GM19043 (cell line): ENCODE data around the gene NCAM2.
A peak's percentile ranks its signal among the peaks of the same experiment; 100 is the strongest.

Source experiments
- ATAC-seq: cut with Tn5 transposase; IDR thresholded peaks from one replicate; pipeline ENCODE4 v1.9.1; 2021; ENCODE audit warnings: low read depth; ENCODE audit not compliant: unreplicated experiment

The NCAM2 gene

DNA sequence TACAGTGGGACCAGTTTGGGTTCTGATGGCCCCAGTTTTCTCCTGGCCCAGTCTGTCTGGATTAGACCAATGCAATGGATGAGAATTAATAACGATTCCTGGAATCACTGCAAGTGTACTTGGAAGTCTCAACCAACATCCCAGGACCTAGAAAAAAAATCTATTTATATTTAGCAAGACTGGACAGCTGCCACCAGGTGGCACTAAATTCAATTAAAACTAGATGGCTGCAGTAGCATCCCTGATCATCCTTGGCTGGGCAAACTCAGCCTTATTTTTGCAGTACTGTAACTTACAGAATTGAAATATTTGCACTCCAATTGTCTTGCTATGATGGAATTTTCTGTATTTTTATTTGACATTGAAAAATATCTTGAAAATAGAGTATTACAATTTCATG lies 165.7 kb downstream of the NCAM2 start:
- peak; percentile 68 for ATAC-seq

DNA sequence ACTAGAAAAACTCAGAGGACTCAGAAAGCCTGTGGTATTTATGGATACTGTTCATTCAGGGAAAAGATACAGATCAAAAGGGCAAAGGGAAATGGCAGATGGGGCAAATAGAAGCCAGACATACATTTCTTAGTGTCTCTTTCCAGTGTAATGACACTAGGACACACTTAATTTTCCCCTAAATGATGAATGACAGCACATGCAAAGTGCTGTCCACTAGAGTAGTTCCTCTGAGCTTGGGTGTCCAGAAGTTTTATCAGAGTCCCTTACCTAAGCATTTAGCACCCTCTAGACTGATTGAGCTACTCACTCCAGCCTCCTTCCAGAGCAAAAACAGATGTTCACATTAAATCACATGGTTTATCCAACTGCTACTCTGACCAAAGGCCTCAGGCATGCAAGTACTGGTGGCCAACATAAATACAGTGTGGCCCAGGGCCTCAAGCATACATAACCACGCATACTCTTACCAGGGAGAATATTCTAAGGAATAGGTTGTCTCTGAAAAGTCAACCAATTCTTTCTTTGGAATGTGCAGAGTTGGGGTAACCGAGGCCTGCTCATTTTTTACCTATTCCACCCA lies 166.9 kb downstream of the NCAM2 start:
- no peak for ATAC-seq

GRCh38 chr21:21174676-21175075 lies 176.5 kb downstream of the NCAM2 start:
- ATAC-seq, result no peak

GRCh38 chr21:21175798-21176334 lies 177.7 kb downstream of the NCAM2 start:
- ATAC-seq, result no peak

- ATAC-seq, result no peak
These were observed 179.3 kb downstream of the NCAM2 start for GRCh38 chr21:21177353-21177986.

DNA sequence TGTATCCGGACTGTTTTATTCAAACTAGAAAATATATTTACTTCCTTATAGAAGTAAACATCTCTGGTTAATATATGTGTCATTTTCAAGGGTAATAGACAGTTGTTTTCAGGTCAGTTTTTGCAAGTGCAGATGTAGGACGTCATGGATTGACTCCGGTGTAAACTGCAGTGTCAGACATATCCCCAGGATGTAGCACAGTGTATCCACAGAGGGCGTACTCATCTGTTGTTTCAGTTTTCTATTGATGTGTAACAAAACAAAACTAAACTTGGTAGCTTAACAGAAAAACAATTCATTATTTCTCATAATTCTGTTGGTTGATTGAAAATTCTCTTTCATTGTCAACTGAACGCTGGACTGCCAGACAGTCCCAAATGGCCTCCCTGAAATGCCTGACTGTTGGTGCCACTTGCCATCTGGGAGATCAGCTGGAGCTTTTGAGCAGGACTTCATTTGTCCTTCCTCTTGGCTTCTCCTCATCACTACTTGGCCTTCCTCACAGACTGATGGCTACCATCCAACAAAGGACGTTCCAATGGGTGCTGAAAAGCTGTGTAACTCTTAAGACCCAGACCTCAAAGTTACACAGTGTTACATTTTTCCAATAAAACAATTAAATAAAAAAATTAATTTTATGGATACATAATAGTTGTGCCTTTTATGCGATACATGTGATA lies 181.6 kb downstream of the NCAM2 start:
- no peak for ATAC-seq

DNA sequence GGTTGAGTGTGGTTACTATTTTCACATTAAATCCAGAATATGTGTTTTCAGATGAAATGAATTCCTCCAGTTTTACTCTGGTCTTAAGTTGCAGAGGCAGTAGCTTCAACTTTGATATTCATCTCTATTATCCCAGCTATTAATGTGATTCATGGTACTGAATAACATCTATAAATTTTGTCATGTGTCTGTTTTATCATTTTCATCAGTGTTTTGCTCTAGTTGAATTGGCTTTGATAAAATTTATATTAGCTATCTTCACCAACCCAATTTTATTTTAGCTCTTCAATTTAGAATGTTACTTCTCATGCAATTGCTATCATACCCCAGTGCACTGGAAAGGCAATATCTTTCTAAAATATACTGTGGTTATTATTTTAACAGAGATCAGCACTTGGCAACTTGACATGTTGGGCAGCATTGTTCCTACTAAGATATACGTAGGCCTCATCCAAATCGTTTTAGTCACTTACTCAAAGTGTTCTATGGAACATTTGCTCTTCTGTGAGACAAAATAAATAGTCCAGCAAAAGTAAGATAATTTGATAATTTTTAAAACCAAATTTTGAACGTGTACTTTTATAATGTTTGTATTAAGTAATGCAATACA lies 184.3 kb downstream of the NCAM2 start:
- ATAC-seq, result no peak

DNA sequence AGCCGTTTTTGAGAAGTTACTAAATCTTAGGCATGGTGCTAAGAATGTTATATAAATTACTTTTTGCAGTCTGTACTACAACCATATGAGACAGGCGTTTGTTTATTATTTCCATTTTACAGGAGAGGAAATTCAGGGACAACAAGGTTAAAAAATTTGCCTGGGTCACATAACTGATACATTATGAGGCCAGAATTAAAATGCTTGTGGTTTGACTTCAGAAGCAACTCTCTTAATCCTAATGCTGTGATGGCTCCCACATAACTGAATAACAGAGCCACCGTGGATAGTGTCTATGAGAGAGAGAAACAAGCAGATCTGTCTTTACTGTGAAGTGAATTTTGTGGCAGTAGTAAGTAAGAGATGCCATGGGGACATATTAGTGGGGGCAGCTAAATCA lies 184.9 kb downstream of the NCAM2 start:
- no peak for ATAC-seq

DNA sequence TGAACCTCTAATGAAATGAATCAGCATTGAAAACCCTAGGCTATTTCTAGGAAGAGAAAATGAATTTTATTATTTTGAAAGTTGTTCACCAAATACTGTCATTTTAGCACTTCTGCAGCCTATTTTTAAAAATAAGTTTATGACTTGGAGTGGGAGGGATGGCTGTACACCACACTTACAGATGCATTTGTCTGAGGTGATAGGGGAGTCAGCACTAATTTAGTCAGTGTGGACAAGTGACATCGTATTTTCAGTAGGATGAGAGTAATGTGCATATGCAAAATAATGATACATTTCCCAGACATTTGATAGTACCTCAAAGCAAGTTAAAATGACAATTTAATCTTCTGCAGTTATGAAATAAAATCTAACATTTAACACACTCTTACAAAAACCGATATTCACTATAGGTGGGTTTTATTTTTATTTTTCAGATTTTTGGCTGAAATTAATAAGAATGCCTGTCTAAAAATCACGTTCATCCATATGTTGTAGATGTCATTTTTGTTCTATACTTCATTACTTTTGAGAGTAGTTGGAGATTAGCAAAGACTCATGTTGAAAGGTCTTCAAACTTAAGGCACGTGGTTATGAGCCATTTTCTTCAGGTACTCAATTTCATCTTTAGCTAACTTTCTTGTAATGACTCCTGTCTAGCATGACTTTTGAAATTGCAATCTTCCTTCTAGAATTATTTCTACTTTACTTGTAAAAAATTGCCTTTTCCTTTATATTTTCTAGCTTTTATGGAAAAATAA lies 186.7 kb downstream of the NCAM2 start:
- no peak for ATAC-seq

DNA sequence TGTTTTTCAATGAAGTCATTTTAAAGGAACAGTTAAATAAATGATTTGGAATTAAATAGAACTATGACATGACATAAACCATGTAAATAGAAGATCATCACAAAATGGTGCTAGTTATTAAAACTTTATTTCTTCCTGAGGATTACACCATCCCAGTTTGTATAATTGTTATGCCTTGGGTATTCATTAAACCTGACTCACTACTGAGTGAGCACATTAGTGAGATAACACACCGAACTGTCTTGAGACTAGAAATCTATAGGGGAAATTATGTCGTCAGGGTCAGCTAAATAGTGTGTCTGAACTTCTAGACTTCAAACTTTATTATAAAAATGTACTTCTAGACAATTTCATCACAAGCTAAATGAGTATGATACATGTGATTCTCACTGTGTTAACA lies 189.4 kb downstream of the NCAM2 start:
- ATAC-seq, result no peak

GRCh38 chr21:21188513-21189195 lies 190.4 kb downstream of the NCAM2 start:
- ATAC-seq, result no peak

GRCh38 chr21:21195417-21195943 lies 197.3 kb downstream of the NCAM2 start:
- ATAC-seq, result no peak

- no peak for ATAC-seq
These were observed 197.9 kb downstream of the NCAM2 start for GRCh38 chr21:21196087-21196486.

- no peak for ATAC-seq
These were observed 198.6 kb downstream of the NCAM2 start for GRCh38 chr21:21196848-21197247.

- ATAC-seq, result no peak
These were observed 201.3 kb downstream of the NCAM2 start for GRCh38 chr21:21199342-21200102.

DNA sequence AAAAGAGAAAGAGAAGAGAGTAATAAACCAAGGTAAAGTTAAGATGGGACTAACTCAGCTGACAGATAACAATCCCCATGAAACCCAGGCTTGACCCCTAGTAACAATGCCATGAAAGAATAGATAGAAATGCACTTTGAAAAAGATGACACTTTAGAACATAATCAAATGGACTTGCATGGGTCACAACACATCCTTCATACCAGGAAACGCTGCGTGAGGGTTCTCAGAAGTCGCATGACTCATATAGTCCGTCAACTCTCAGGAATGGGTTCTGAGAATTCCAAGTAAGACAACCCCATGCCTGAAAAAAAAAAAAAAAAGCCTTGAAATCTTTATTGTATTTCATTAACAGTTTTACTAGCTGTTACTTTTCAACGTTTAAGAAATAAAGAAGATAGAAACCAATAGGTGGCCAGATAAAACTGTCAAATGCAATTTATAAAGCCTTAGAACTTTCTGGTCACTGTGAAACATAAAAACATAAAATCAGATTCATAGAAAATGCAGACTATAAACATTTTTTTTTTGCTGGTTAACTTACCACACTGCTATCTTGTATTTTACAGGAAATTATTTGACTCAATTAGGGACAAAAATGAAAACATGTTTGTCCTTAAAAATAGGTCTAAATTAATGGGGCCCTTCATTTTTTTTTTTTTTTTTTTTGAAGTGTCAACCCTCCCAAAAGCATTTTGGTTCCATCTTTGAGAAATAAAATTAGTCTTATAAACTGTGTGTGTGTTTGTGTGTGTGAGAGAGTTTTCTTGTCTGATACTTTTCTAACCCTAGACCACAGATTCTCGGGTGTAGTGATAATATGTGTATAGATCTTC lies 202.1 kb downstream of the NCAM2 start:
- no peak for ATAC-seq

GRCh38 chr21:21200939-21201615 lies 202.9 kb downstream of the NCAM2 start:
- ATAC-seq, result peak; percentile 57
